DMS79 treated with DMSO at 0.1 percent for 48 hours (cell line): Measurements from ENCODE around the gene C13orf46.
A peak's percentile ranks its signal among the peaks of the same experiment; 100 is the strongest.

Experiments used
- DNase-seq: peaks from one replicate; lab custom pipeline; 2025; lab: John Stamatoyannopoulos, UW

Gene C13orf46

GRCh38 chr13:113938246-113938645 is 35.6 kb downstream of the C13orf46 start:
- peak; percentile 96 for DNase-seq

- DNase-seq = peak; percentile 76
Measured at GRCh38 chr13:113937527-113938180, 36.2 kb downstream of the C13orf46 start.

- DNase-seq = peak; percentile 64
Measured at GRCh38 chr13:113937073-113937472, 36.8 kb downstream of the C13orf46 start.

- peak; percentile 46 for DNase-seq
Measured at GRCh38 chr13:113936166-113936965, 37.5 kb downstream of the C13orf46 start.

GRCh38 chr13:113935001-113935844 is 38.7 kb downstream of the C13orf46 start:
- DNase-seq = peak; percentile 97

GRCh38 chr13:113934576-113934975 is 39.3 kb downstream of the C13orf46 start:
- no peak for DNase-seq

- DNase-seq = no peak
Measured at GRCh38 chr13:113933901-113934300, 40.0 kb downstream of the C13orf46 start.

GRCh38 chr13:113931841-113932459 is 41.9 kb downstream of the C13orf46 start:
- DNase-seq = peak; percentile 27

- DNase-seq = no peak
Measured at GRCh38 chr13:113930671-113931637, 42.9 kb downstream of the C13orf46 start.

- no peak for DNase-seq
Measured at GRCh38 chr13:113929628-113930615, 44.0 kb downstream of the C13orf46 start.

- DNase-seq = peak; percentile 78
Measured at GRCh38 chr13:113928685-113929627, 44.9 kb downstream of the C13orf46 start.

GRCh38 chr13:113927661-113928581 is 46.0 kb downstream of the C13orf46 start:
- DNase-seq = no peak

GRCh38 chr13:113926951-113927660 is 46.8 kb downstream of the C13orf46 start:
- no peak for DNase-seq

GRCh38 chr13:113926301-113926761 is 47.5 kb downstream of the C13orf46 start:
- no peak for DNase-seq

GRCh38 chr13:113924184-113924901 is 49.5 kb downstream of the C13orf46 start:
- DNase-seq = no peak
